ENCODE measurements around the gene KIF4A.

DNA sequence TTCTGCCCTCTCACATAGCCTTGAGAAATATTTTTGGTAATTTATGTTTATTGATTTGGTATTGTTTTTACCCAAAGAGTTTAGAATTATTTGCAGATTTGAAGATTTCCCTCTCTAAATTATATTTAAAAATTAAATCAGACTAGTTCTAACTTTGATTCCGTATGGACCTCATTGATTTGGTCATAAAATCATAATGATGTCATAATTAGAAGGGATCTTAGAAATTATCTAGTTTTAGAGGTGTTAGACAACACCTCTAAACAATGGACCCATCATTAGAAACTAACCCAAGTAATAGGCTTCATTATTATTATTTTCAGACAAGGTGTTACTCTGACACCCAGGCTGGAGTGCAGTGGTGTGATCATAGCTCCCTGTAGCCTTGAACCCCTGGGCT lies 178.8 kb downstream of the KIF4A start:
- TF ChIP-seq, protein P1, sequence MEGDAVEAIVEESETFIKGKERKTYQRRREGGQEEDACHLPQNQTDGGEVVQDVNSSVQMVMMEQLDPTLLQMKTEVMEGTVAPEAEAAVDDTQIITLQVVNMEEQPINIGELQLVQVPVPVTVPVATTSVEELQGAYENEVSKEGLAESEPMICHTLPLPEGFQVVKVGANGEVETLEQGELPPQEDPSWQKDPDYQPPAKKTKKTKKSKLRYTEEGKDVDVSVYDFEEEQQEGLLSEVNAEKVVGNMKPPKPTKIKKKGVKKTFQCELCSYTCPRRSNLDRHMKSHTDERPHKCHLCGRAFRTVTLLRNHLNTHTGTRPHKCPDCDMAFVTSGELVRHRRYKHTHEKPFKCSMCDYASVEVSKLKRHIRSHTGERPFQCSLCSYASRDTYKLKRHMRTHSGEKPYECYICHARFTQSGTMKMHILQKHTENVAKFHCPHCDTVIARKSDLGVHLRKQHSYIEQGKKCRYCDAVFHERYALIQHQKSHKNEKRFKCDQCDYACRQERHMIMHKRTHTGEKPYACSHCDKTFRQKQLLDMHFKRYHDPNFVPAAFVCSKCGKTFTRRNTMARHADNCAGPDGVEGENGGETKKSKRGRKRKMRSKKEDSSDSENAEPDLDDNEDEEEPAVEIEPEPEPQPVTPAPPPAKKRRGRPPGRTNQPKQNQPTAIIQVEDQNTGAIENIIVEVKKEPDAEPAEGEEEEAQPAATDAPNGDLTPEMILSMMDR (IDR thresholded peaks at IDR 0.05), result no peak
- TF ChIP-seq POLR2A (IDR thresholded peaks at IDR 0.05), result no peak
- no peak for TF ChIP-seq POLR2AphosphoS5 (IDR thresholded peaks at IDR 0.05)
